ENCODE data around the gene TGOLN2.

TGOLN2 gene

GRCh38 chr2:85275984-85276540 is 51.7 kb downstream of the TGOLN2 start:
- Histone ChIP-seq H3K27ac (peak overlapping the region in 15 of 21 experiments; percentile 3 to 77 (median 42)), H3K4me3 (no peak overlapping the region)

GRCh38 chr2:85273738-85274731 is 53.8 kb downstream of the TGOLN2 start:
- no peak overlapping the region for H3K27ac ChIP-seq

GRCh38 chr2:85272357-85272756 is 55.4 kb downstream of the TGOLN2 start:
- Histone ChIP-seq H3K4me3 (no peak overlapping the region), H3K27ac (no peak overlapping the region)

More at GRCh38 chr2:85273738-85274731, 53.8 kb downstream of the TGOLN2 start:
- no peak overlapping the region for H3K4me3 ChIP-seq

GRCh38 chr2:85269959-85270358 is 57.8 kb downstream of the TGOLN2 start:
- Histone ChIP-seq H3K27ac (peak overlapping the region in 8 of 21 experiments; percentile 4 to 51 (median 23)), H3K4me3 (no peak overlapping the region)
